Lower leg skin (tissue), 4 donors: ENCODE results near the gene QPCTL. TPM values are rescaled to one million over a fixed set of nuclear protein-coding genes. Genes with fewer than 3 reads are reported as not detected.

Source experiments
- DNase-seq, 2 donors: peaks; one replicate each; pipeline ENCODE4 v3.0.0-alpha.2; 2019; ENCODE audit warnings: low spot score in 2 of 2
- H3K4me3 ChIP-seq: fragments of 200-600 bp; sonication (generic); 2 replicates; pipeline ENCODE4 v1.5.1; 2017; ENCODE audit warnings: mild to moderate bottlenecking, low read depth; ENCODE audit not compliant: poor library complexity, severe bottlenecking
- CTCF ChIP-seq, 3 donors: fragments of 450-650 bp; IDR thresholded peaks; one replicate each; pipeline ENCODE4 v1.5.1; 2016; ENCODE audit warnings: antibody characterized with exemption in 3 of 3, mild to moderate bottlenecking in 3 of 3, moderate library complexity in 2 of 3
- POLR2A ChIP-seq, 2 donors: fragments of 450-650 bp; IDR thresholded peaks; one replicate each; pipeline ENCODE4 v1.6.1; 2016 to 2017; ENCODE audit warnings: antibody characterized with exemption in 2 of 2, mild to moderate bottlenecking in 1 of 2, moderate library complexity in 1 of 2
- WGBS, 2 donors: methylation state at CpG; one replicate each; pipeline ENCODE4 v1.1.5; 2018; 5-methylcytosine and 5-hydroxymethylcytosine counted together
- intact Hi-C: fragments of 100-400 bp; cut with DNase I; formaldehyde crosslinking; loops from one replicate; pipeline ENCODE4 v1.15.0; 2023; ENCODE audit warnings: low total_unique reads
- total RNA-seq, 4 donors: library from RNA; depleted of rRNA; stranded (reverse); fragments of >200 nt; gene quantifications; one replicate each; pipeline ENCODE4 v1.1.0, GENCODE V29; 2016

Gene QPCTL
- 1 to 10 TPM; 3.4 to 8.7 (median 6.8) TPM for total RNA-seq

- peak; percentile 98 to 99 for DNase-seq
- H3K4me3 ChIP-seq = peak within 1 kb of the TSS; percentile 62
- TF ChIP-seq CTCF (IDR thresholded peaks at IDR 0.05) (no peak), POLR2A (IDR thresholded peaks at IDR 0.05) (no peak)
- WGBS, 2 donors = 0 to 1% methylated on average over 49 to 57 of the region's 70 CpGs
- intact Hi-C loops = no loop called here
Measured at GRCh38 chr19:45692187-45693105, at the start of gene QPCTL. QPCTL (plus strand) TSS chr19:45692666; CDS start chr19:45692704, 38 bp downstream.

GRCh38 chr19:45643024-45643926, 49.2 kb upstream of the QPCTL start:
- peak; percentile 73 to 97 for DNase-seq
- intact Hi-C loops = loop anchor here (5.0 to 10.0 kb wide), 3 partner anchors 36 to 118 kb away; no protein-coding TSS in a partner anchor
- WGBS, 2 donors = 13 to 15% methylated on average over 39 of the region's 39 CpGs
- TF ChIP-seq CTCF (IDR thresholded peaks at IDR 0.05) (peak in 1 of 3 donors; percentile 95), POLR2A (IDR thresholded peaks at IDR 0.05) (no peak)
- H3K4me3 ChIP-seq = no peak overlapping the region

GRCh38 chr19:45643927-45644771, 48.3 kb upstream of the QPCTL start:
- intact Hi-C loops = loop anchor here (5.0 to 10.0 kb wide), 3 partner anchors 37 to 119 kb away; no protein-coding TSS in a partner anchor
- 49 to 53% methylated on average over 14 of the region's 14 CpGs for WGBS, 2 donors
- no peak overlapping the region for H3K4me3 ChIP-seq
- no peak for DNase-seq
- TF ChIP-seq POLR2A (IDR thresholded peaks at IDR 0.05) (no peak), CTCF (IDR thresholded peaks at IDR 0.05) (no peak)

- no peak overlapping the region for H3K4me3 ChIP-seq
- no peak for DNase-seq
- TF ChIP-seq CTCF (IDR thresholded peaks at IDR 0.05) (no peak), POLR2A (IDR thresholded peaks at IDR 0.05) (no peak)
- intact Hi-C loops = loop anchor here (10.0 kb wide), 1 partner anchor 120 kb away; no protein-coding TSS in a partner anchor
- WGBS, 2 donors = 20 to 27% methylated on average over 18 to 34 of the region's 35 CpGs
Measured at GRCh38 chr19:45645068-45645630, 47.3 kb upstream of the QPCTL start.
